Cerebellar nuclear complex (tissue), 1 donor: Measurements from ENCODE around the gene WDTC1.

Experiments
- DNase-seq, 2 experiments: peaks; one replicate each; lab custom pipeline; 2025; lab: John Stamatoyannopoulos, UW

The WDTC1 gene

DNA sequence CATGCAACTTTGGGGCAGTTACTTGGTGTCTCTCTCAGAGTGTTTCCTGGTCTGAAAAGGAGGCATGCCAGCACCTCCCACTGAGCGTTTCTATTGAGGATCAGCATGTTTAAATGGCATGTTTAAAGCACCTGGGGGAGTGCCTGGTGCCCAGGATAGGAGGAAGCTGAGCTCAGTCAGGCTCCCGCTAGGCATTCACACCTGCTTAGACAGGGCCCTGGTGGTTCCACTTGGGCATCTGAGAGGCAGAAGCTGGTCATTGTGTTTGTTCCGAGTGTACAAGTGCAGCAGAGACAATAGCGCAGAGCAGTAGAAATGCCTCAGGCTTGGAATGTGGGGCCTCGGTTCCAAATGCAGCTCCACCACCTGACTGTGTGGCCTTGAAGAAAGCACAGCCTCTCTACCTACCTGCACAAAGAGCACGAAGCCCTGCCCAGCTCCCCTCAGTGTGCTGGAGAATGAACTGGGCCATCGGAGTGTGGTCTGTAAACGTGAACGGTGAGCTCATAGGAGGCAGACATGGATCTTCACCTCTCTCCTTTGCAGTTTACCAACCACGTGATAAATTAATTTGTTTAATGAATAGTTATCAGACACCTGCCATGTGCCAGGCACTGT lies 67.3 kb downstream of the WDTC1 start:
- DNase-seq: no peak

DNA sequence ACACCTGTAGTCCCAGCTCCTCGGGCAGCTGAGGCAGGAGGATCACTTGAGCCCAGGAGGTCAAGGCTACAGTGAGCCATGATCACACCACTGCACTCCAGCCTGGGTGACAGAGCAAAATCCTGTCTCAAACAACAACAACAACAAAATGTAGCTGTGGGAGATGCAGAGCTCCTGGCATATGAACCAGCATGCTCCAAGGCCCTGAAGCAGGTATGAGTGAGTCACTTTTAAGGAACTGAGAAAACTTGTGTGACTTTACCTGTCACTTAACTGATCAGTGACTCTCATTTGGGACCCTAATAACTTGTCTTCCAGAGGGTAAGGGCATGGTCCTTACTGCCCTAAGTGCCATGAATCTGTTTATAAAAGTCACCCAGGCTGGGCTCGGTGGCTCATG lies 68.2 kb downstream of the WDTC1 start:
- DNase-seq: no peak

DNA sequence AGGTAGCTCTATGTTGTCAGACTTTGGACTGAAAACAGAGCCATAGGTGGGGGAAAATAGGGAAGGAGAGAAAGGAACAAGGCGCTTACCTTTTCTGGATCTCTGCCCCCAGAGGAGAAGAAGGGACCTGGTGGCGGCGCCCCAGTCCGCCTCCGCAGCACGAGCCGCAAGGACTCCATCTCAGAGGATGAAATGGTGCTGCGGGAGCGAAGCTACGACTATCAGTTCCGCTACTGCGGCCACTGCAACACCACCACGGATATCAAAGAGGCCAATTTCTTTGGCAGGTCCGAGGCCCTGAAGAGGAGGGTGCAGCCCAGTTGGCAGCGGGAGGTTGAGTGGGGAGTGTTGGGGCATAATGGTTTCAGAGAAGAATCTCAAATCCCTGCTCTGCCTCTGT lies 69.1 kb downstream of the WDTC1 start:
- DNase-seq: no peak

DNA sequence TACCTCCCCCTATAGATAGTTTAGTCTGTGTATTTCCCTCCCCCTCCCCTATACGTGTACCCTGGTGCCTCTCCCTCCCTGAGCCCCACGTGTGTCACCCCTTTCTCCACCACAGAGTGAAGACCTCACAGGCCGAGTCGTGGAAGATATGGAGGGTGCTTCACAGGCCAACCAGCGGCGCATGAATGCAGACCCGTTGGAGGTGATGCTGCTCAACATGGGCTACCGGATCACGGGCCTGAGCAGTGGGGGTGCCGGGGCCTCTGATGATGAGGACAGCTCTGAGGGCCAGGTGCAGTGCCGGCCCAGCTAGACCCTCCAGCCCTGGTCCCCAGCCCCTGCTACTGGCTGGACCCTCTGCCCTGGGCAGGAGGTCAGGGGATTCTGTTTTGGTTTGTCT lies 71.6 kb downstream of the WDTC1 start:
- DNase-seq: no peak

DNA sequence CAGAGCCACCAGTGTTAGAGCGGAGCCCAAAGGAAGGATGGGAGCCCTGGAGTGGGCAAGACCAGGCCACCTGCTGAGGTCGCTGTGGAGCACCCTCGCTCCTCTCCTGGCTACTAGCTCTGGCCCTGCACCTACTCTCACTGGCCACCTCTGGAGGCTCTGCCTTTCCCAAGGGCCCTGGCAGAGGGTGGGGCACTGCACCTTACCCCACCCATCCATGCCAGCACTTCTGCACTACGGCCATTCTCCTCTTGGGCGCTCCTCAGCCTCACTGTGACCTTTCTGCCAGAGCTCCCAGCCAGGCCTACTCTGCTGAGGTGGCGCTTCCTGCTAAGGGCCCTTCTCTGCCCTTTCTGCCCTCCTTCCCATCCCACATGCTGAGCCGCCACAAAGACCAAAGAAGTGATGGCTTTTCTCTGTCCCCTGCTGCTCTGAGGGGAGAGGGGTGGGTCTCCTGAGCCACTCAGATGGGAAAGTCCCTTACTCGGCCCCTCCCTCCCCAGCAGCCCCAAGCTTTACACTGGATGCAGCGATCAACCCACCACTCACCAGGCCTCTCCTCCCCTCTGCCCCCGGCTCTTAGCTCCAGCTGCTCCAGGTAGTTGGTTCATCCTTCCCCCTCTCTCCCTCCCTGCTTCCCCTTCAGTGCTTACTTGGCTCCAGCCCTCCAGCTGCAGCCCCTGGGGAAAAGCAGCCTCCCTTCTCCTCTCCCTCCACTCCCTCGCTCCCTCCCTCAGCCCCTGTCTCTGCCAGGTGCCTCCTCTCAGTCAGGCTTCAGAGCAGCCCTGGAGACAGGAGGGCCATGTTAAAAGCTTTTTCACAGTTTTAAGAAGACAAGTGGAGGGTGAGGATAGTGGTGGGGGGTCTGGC lies 72.7 kb downstream of the WDTC1 start:
- no peak for DNase-seq

GRCh38 chr1:27307874-27308598 lies 73.6 kb downstream of the WDTC1 start:
- no peak for DNase-seq

DNA sequence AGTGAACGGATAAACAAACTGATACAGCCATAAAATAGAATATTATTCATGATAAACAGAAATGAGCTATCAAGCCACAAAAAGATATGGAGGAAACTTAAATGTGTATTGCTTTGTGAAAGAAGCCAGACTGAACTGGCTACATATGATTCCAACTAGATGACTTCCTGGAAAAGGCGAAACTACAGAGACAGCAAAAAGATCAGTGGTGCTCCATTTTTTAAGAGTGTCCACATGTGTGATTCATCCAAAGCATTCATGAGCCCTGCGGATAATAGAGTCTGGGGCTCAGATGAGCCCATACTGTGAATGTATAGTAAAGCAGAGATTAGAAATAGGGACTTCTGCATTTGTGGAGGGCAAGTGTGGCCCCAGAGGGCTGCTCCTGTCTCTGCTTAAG lies 79.7 kb downstream of the WDTC1 start:
- no peak for DNase-seq

- DNase-seq: no peak
Observed at GRCh38 chr1:27314737-27315136, 80.3 kb downstream of the WDTC1 start.

DNA sequence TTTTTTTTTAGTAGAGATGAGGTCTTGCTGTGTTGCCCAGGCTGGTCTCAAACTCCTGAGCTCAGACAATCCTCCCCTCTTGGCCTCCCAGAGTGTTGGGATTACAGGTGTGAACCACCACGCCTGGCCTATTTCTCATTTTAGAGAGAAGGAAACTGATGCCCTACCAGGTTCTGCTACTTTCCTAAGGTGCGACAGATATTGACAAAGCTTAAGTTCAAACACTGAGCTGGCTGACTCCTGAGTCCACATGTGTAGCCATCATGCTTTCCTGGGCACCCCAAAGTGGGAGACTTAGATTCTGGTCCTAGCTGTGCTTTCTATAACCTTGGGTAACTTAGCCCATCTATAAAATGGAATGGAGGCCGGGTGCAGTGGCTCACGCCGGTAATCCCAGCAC lies 82.4 kb downstream of the WDTC1 start:
- no peak for DNase-seq

GRCh38 chr1:27318136-27318535 lies 83.7 kb downstream of the WDTC1 start:
- DNase-seq: no peak

GRCh38 chr1:27318596-27318995 lies 84.2 kb downstream of the WDTC1 start:
- DNase-seq: peak; percentile 75 to 92

DNA sequence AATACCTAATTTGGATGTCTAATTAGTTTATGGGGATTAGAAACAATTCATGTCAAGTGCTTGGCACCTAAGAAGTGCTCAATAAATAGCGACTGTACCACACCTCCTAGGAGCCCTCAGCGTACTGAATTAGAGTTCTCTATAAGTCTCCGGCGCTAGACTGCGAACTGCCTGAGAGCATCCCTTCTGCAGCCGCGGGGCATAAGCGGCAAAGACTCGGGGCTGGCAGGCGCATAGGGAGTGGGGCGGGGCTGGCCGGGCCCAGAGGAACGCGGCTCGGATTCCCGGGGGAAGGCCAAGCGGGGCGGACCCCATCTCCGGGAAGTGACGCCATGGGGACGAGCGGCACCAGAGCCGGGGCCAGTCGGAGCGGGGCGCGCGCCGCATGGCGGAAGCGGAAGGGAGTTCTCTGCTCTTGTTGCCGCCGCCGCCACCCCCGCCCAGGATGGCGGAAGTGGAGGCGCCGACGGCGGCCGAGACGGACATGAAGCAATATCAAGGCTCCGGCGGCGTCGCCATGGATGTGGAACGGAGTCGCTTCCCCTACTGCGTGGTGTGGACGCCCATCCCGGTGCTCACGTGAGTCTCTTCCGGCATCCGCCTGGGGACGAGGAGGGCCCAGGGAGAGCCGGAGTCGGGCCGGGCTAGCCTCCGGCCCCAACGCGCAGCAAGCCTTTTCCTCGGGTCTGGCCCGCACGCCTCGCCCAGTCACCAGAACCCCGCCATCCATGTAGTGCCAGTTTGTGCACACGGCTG lies 87.6 kb downstream of the WDTC1 start, which contains the start of gene TMEM222:
Gene TMEM222, plus strand, starts transcription at position 351 of the 756 bp plus-strand sequence. Its CDS starts 35 bp downstream, at position 386.
- DNase-seq: peak; percentile 30 to 91

GRCh38 chr1:27322569-27323240 lies 88.3 kb downstream of the WDTC1 start:
- no peak for DNase-seq

GRCh38 chr1:27325286-27325685 lies 90.9 kb downstream of the WDTC1 start:
- no peak for DNase-seq

DNA sequence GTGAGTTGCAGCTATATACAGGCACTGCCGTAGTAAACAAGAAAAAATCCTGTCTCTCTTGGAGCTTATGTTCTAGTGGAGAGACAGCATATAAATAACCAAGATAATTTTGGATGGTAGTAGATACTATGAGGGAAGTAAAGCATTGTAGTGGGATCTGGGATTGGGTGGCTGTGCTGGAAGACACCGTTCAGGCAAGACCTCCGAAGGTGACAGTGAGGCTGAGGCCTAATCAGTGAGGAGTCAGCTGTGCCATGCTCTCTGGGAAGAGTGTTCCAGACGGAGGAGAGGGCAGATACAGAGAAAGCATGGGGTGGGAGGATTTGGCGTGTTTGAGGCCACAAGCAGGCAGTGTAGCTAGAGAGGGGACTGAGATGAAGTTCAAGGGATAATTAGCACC lies 93.5 kb downstream of the WDTC1 start:
- DNase-seq: no peak

GRCh38 chr1:27330786-27331185 lies 96.4 kb downstream of the WDTC1 start:
- DNase-seq: no peak

GRCh38 chr1:27331426-27331825 lies 97.0 kb downstream of the WDTC1 start:
- no peak for DNase-seq

GRCh38 chr1:27331922-27332321 lies 97.5 kb downstream of the WDTC1 start:
- no peak for DNase-seq

GRCh38 chr1:27332536-27333281 lies 98.3 kb downstream of the WDTC1 start:
- no peak for DNase-seq

GRCh38 chr1:27333717-27334279 lies 99.4 kb downstream of the WDTC1 start:
- no peak for DNase-seq
